PC-3 (cell line): ENCODE results near the gene MYLK. TPM values are rescaled to one million over a fixed set of nuclear protein-coding genes. Genes with fewer than 3 reads are reported as not detected.
A peak's percentile ranks its signal among the peaks of the same experiment; 100 is the strongest.

Experiments used
- ATAC-seq: fragments of 200-7000 bp; cut with Tn5 transposase; 2 replicates; pipeline ENCODE4 v1.9.1; 2020; ENCODE audit warnings: mild to moderate bottlenecking, moderate library complexity
- BruUV-seq: library from RNA; stranded (reverse); fragments of 400-500 nt; replicated peaks from 2 replicates; lab custom pipeline; 2021; lab: Mats Ljungman, UMichigan
- CTCF ChIA-PET: fragments of 300-600 bp; sonication (Branson Sonifier 250); formaldehyde crosslinking; loops from one replicate; lab custom pipeline; 2022; ENCODE audit warnings: antibody characterized with exemption; lab: Charles Lee
- POLR2A ChIA-PET: fragments of 300-600 bp; sonication (Branson Sonifier 250); formaldehyde crosslinking; loops from one replicate; lab custom pipeline; 2022; ENCODE audit warnings: antibody characterized with exemption; ENCODE audit not compliant: unreplicated experiment; lab: Charles Lee
- DNase-seq: peaks from one replicate; pipeline ENCODE4 v3.0.0-alpha.2; 2015
- H2AFZ ChIP-seq: fragments of 300-600 bp; sonication (generic); 2 replicates; pipeline ENCODE4 v1.6.0; 2016; ENCODE audit warnings: antibody characterized with exemption, low read length
- H3F3A ChIP-seq: fragments of 300-600 bp; sonication (generic); one replicate; pipeline ENCODE4 v1.6.0; 2017; ENCODE audit warnings: antibody characterized with exemption, low read length, control low read depth, mild to moderate bottlenecking; ENCODE audit not compliant: unreplicated experiment
- H3K27ac ChIP-seq: fragments of 300-600 bp; sonication (generic); 2 replicates; pipeline ENCODE4 v1.5.1; 2016; ENCODE audit warnings: mild to moderate bottlenecking, low read length
- H3K27me3 ChIP-seq: fragments of 300-600 bp; sonication (generic); 2 replicates; pipeline ENCODE4 v1.6.1; 2016; ENCODE audit warnings: low read length, mixed read lengths
- H3K36me3 ChIP-seq: fragments of 300-600 bp; sonication (generic); 2 replicates; pipeline ENCODE4 v1.6.1; 2016; ENCODE audit warnings: low read depth, mixed run types, low read length, mixed read lengths
- H3K4me1 ChIP-seq: fragments of 300-600 bp; sonication (generic); 2 replicates; pipeline ENCODE4 v1.5.1; 2016; ENCODE audit warnings: low read length; ENCODE audit not compliant: insufficient read depth
- H3K4me2 ChIP-seq: fragments of 300-600 bp; sonication (generic); 2 replicates; pipeline ENCODE4 v1.6.0; 2016; ENCODE audit warnings: low read length
- H3K4me3 ChIP-seq: fragments of 300-600 bp; sonication (generic); 2 replicates; pipeline ENCODE4 v1.5.1; 2016; ENCODE audit warnings: mild to moderate bottlenecking, low read length, mixed read lengths
- H3K79me2 ChIP-seq: fragments of 300-600 bp; sonication (generic); 2 replicates; pipeline ENCODE4 v1.6.1; 2017; ENCODE audit warnings: low read length, mixed read lengths
- H3K9ac ChIP-seq: fragments of 300-600 bp; sonication (generic); 2 replicates; pipeline ENCODE4 v1.6.0; 2016; ENCODE audit warnings: mild to moderate bottlenecking, low read length
- H3K9me2 ChIP-seq: fragments of 300-600 bp; sonication (generic); replicated peaks from 2 replicates; pipeline ENCODE4 v1.6.1; 2016; ENCODE audit warnings: mixed run types, low read length, mixed read lengths
- H3K9me3 ChIP-seq: fragments of 300-600 bp; sonication (generic); 2 replicates; pipeline ENCODE4 v1.6.1; 2016; ENCODE audit warnings: low read length, mixed read lengths
- H4K20me1 ChIP-seq: fragments of 300-600 bp; sonication (generic); 2 replicates; pipeline ENCODE4 v1.6.1; 2016; ENCODE audit warnings: low read length, mixed read lengths
- EZH2 ChIP-seq: fragments of 300-600 bp; sonication (generic); IDR thresholded peaks from one replicate; pipeline ENCODE4 v1.6.1; 2017; ENCODE audit warnings: antibody characterized with exemption, mild to moderate bottlenecking, low read length; ENCODE audit not compliant: unreplicated experiment
- EZH2phosphoT487 ChIP-seq: fragments of 300-600 bp; sonication (generic); IDR thresholded peaks from 2 replicates; pipeline ENCODE4 v1.6.1; 2018; ENCODE audit warnings: mild to moderate bottlenecking, antibody characterized with exemption, low read length, borderline replicate concordance
- intact Hi-C: fragments of 100-400 bp; cut with micrococcal nuclease; formaldehyde crosslinking; loops from 2 replicates; pipeline ENCODE4 v1.9.0; 2023
- total RNA-seq: library from RNA; depleted of rRNA; stranded (reverse); fragments of >200 nt; gene quantifications from 2 replicates; pipeline ENCODE4 v1.2.3, GENCODE V29; 2014
- TF ChIP-seq, protein P1 (sequence below): fragments of 300-600 bp; sonication (generic); conservative IDR thresholded peaks from 2 replicates; pipeline ENCODE4 v1.5.1; 2017; ENCODE audit warnings: antibody characterized with exemption, low read depth, mild to moderate bottlenecking, low read length

Gene MYLK
- total RNA-seq, 1 experiment from 2014 or later, result 6.9 TPM

DNA sequence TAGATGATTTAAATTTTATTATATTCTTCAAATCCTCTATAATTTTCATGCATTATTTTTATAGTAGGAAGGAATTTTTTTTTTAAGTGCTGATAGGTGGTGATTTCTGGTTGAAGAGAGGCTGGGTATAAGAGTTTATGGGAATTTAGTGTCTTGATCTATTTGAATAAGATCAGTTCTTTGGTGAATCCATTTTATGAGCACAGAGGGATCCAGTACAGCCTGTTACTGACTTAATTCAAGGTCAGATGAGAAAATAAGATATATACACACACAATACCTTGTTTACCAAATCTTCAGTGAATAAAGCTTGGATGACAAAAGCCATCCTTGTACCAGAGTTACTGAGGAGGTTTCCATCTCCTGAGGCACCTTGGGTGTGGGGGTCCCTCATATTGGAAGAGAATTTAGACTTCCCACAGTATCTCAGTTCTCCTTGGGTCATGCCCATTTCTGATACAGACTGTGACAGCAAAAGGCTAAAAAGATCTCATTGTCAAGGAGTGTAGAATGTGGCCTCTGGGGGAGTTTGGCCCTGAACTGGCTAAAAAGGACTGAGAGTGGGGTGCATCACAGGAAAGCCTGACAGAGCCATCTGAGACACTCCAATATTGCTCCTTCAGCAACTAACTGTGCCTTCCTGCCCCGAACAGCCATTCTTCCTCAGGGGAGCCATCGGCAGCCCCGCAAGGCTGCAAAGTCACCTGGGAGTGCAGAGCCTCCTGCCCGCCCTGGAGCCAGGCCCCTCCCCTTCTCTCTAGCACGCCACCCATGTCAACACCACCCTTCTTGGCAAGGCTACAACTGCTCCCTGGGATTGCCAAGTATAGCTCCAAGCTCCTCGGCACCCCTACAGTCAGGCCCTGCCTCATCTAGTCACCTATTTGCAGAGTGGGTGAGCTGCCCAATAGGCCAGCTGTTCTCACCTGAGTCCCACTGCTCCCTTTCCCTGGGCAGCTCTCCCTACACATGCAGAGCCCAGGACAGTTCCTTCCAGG, 256.2 kb downstream of the MYLK start:
- H3K27me3 ChIP-seq, result no peaks in the 10 kb centered on the region
- no peak for DNase-seq
- intact Hi-C loops, result no loop called here
- peaks cover 18% of the 10 kb centered on the region for H3K4me1 ChIP-seq
- POLR2A ChIA-PET, result no interaction called here
- H3K36me3 ChIP-seq, result no peaks in the 10 kb centered on the region
- CTCF ChIA-PET, result interaction anchor here (0.7 kb wide), 1 partner anchor 127 kb away, joined by 3 read pairs; no protein-coding TSS in a partner anchor
- no peak overlapping the region for H3K4me2 ChIP-seq
- H3K27ac ChIP-seq, result no peak overlapping the region
- H3K9ac ChIP-seq, result no peak overlapping the region
- no peak overlapping the region for H3K4me3 ChIP-seq
- ATAC-seq, result no peak
- no peak overlapping the region for H2AFZ ChIP-seq
- no peaks in the 10 kb centered on the region for H3K79me2 ChIP-seq
- no peaks in the 10 kb centered on the region for H3K9me2 ChIP-seq
- no peaks in the 10 kb centered on the region for H3K9me3 ChIP-seq
- H3F3A ChIP-seq, result no peaks in the 10 kb centered on the region
- TF ChIP-seq, protein P1, sequence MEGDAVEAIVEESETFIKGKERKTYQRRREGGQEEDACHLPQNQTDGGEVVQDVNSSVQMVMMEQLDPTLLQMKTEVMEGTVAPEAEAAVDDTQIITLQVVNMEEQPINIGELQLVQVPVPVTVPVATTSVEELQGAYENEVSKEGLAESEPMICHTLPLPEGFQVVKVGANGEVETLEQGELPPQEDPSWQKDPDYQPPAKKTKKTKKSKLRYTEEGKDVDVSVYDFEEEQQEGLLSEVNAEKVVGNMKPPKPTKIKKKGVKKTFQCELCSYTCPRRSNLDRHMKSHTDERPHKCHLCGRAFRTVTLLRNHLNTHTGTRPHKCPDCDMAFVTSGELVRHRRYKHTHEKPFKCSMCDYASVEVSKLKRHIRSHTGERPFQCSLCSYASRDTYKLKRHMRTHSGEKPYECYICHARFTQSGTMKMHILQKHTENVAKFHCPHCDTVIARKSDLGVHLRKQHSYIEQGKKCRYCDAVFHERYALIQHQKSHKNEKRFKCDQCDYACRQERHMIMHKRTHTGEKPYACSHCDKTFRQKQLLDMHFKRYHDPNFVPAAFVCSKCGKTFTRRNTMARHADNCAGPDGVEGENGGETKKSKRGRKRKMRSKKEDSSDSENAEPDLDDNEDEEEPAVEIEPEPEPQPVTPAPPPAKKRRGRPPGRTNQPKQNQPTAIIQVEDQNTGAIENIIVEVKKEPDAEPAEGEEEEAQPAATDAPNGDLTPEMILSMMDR, result no peak
- TF ChIP-seq EZH2, result no peak
- BruUV-seq, result no TSS peak
- no peaks in the 10 kb centered on the region for H4K20me1 ChIP-seq

DNA sequence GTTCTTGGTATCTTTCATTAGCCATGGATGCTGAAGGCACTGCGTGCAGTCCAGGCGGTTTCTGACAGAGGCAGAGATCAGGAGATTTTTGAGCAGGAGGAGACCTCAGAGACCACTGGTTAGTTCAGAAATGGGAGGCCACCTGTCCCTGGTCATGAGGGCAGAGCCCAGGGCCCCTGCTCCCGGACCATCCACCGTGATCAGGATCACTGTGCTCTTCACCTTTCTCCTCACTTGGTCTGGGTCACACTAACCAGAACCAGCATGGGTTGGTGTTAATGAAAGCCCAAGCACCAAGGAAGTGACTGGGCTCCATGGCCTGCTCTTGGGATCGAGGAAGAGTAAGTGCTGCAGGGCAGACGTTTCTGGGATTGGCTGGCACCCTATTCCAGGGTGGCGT, 257.3 kb downstream of the MYLK start:
- Histone ChIP-seq H3K36me3 (no peaks in the 10 kb centered on the region), H3K9ac (no peak overlapping the region), H4K20me1 (no peaks in the 10 kb centered on the region), H3K4me2 (no peak overlapping the region), H3K9me2 (no peaks in the 10 kb centered on the region), H3K79me2 (no peaks in the 10 kb centered on the region), H3K9me3 (no peaks in the 10 kb centered on the region), H2AFZ (no peak overlapping the region), H3K4me3 (no peak overlapping the region), H3K27me3 (no peaks in the 10 kb centered on the region), H3K27ac (no peak overlapping the region), H3F3A (no peaks in the 10 kb centered on the region), H3K4me1 (peaks cover 23% of the 10 kb centered on the region)
- BruUV-seq, result no TSS peak
- DNase-seq, result no peak
- CTCF ChIA-PET, result no interaction called here
- intact Hi-C loops, result no loop called here
- TF ChIP-seq EZH2phosphoT487 (no peak), EZH2 (no peak)
- TF ChIP-seq, protein P1, result no peak
- POLR2A ChIA-PET, result no interaction called here
- ATAC-seq, result no peak

DNA sequence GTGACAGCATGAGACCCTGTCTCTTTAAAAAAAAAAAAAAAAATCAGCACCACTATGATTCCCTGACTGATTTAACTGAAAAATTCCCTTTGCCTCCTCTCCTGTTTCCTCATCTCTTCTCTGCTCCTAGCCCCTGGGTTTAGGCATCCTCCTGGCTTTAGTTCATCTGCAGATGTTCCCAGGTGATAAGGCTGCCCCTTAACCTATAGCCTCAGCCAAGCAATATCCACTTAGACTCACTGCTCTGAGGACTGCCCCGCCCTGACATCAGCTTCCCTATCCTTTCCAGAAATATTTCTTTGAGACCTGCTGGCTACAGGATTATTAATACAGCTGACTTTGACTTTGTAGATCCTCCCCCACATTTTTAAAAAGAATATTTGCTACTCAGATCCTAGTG, 259.8 kb downstream of the MYLK start:
- no peak overlapping the region for H3K9ac ChIP-seq
- ChIA-PET CTCF (no interaction called here), POLR2A (interaction anchor here (0.6 kb wide), 1 partner anchor 89 kb away, joined by 3 read pairs; no protein-coding TSS in a partner anchor)
- H3K36me3 ChIP-seq, result no peaks in the 10 kb centered on the region
- no TSS peak for BruUV-seq
- DNase-seq (peak; percentile 36), ATAC-seq (no peak)
- no peaks in the 10 kb centered on the region for H4K20me1 ChIP-seq
- H3K79me2 ChIP-seq, result no peaks in the 10 kb centered on the region
- no peak overlapping the region for H3K4me3 ChIP-seq
- H3K27me3 ChIP-seq, result no peaks in the 10 kb centered on the region
- peaks cover 30% of the 10 kb centered on the region for H3K4me1 ChIP-seq
- no peaks in the 10 kb centered on the region for H3K9me2 ChIP-seq
- no peaks in the 10 kb centered on the region for H3K9me3 ChIP-seq
- peak overlapping the region; percentile 68; the same call in 1 of the 2 replicates for H3K27ac ChIP-seq
- TF ChIP-seq, protein P1, result no peak
- TF ChIP-seq EZH2phosphoT487, result no peak
- TF ChIP-seq EZH2, result no peak
- no peak overlapping the region for H2AFZ ChIP-seq
- peak overlapping the region; percentile 60 for H3K4me2 ChIP-seq
- no peaks in the 10 kb centered on the region for H3F3A ChIP-seq
- intact Hi-C loops, result no loop called here
